ENCODE measurements around the gene GPRIN3. TPM values are rescaled to one million over a fixed set of nuclear protein-coding genes. Genes with fewer than 3 reads are reported as not detected.

The GPRIN3 gene
- total and polyA plus RNA-seq, 10 of the 15 experiments (the other 5 are each of a cell fraction or from before 2014, with no cell fraction given): under 0.01 to 0.05 (median 0.01) TPM; not detected in 6

DNA sequence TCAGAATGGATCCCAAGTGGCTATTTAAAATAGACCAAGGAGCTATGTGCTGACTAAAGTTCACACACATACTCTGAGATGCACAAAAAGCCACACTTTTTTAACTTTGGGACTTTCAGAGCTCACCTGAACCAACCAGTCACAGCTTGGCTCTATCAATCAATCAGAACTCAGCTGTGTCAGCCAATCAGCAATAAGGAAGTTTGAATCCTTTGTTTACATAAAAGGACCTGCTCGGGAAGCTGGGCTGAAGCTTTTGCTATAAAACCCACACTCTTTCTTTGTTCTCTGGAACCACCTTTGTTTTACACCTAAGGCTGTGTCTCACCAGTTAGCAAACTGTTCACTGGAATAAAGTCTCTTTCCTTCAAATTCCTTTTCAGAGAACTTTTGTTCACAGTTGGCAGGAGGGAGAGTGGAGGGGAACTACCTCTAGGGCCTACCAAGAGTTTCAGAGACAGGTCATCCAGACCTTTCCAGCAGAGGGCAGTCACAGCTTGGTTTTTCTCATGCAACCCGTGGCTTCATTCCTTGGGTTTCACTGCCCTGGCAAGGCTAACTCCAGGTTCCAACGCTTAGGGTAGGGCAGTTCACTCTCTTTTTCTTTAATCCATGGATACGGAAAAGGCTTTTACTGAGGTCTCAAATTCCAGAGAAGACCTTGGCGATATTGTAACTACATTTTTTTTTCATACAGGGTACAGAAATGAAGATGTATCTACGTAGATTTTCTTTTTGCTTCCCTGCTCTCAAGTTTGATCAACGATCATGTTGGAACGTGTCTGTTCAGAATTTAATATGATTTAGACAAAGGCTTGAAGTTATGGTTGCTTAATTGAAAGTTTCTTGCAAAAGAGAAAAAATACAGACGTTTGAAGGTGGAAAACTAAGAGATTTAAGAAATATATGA is 80.7 kb downstream of the GPRIN3 start:
- DNase-seq (ENCODE audit: low read depth, low spot score): peak; percentile 4
- TF ChIP-seq RAD21 (IDR thresholded peaks at IDR 0.05; ENCODE audit: insufficient read depth, low read depth, low read length) (peak; percentile 68), ZNF217 (IDR thresholded peaks at IDR 0.05) (no peak), YY1 (IDR thresholded peaks at IDR 0.05; ENCODE audit: low read depth, low read length) (peak; percentile 28; the same call in 1 of the 2 replicates), NR2C1 (IDR thresholded peaks at IDR 0.05) (no peak), MTA3 (IDR thresholded peaks at IDR 0.05; ENCODE audit: borderline replicate concordance, low read length) (no peak), MEF2A (IDR thresholded peaks at IDR 0.05; ENCODE audit: insufficient read depth, low read depth, low read length) (no peak), RB1 (IDR thresholded peaks at IDR 0.05; ENCODE audit: borderline replicate concordance) (no peak), SMC3 (IDR thresholded peaks at IDR 0.05; ENCODE audit: borderline replicate concordance, low read length) (peak; percentile 58; the same call in 1 of the 2 replicates), CREB1 (IDR thresholded peaks at IDR 0.05; ENCODE audit: low read depth) (no peak), SIN3A (IDR thresholded peaks at IDR 0.05; ENCODE audit: low read depth, low read length) (no peak)
- TF ChIP-seq, protein P1, sequence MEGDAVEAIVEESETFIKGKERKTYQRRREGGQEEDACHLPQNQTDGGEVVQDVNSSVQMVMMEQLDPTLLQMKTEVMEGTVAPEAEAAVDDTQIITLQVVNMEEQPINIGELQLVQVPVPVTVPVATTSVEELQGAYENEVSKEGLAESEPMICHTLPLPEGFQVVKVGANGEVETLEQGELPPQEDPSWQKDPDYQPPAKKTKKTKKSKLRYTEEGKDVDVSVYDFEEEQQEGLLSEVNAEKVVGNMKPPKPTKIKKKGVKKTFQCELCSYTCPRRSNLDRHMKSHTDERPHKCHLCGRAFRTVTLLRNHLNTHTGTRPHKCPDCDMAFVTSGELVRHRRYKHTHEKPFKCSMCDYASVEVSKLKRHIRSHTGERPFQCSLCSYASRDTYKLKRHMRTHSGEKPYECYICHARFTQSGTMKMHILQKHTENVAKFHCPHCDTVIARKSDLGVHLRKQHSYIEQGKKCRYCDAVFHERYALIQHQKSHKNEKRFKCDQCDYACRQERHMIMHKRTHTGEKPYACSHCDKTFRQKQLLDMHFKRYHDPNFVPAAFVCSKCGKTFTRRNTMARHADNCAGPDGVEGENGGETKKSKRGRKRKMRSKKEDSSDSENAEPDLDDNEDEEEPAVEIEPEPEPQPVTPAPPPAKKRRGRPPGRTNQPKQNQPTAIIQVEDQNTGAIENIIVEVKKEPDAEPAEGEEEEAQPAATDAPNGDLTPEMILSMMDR (IDR thresholded peaks at IDR 0.05 in 2 of 3, conservative IDR thresholded peaks at IDR 0.05 in 1 of 3; ENCODE audit: control insufficient read depth in 2 of 3, extremely low read depth in 1 of 3, insufficient read depth in 1 of 3, low read depth in 3 of 3, low read length in 3 of 3): peak; percentile 69 to 77 (median 71)
- ATAC-seq: peak; percentile 92
- Histone ChIP-seq H3K27ac (ENCODE audit: control insufficient read depth, insufficient read depth) (no peak overlapping the region), H3K36me3 (ENCODE audit: control insufficient read depth in 2 of 2, insufficient read depth in 2 of 2, low read length in 1 of 2) (no peaks in the 10 kb centered on the region), H3K4me3 (no peak overlapping the region), H2AFZ (ENCODE audit: control insufficient read depth, low read depth, low read length) (no peak overlapping the region), H3K9me3 (replicated peaks; ENCODE audit: control insufficient read depth, insufficient read depth, low read length) (no peaks in the 10 kb centered on the region), H3K4me2 (ENCODE audit: control insufficient read depth, insufficient read depth) (no peak overlapping the region), H3K79me2 (ENCODE audit: control insufficient read depth, insufficient read depth, low read length) (no peaks in the 10 kb centered on the region), H3K27me3 (replicated peaks in 1 of 2; ENCODE audit: control insufficient read depth in 2 of 2, insufficient read depth in 2 of 2, low read length in 1 of 2) (no peaks in the 10 kb centered on the region; a peak in 1 of 4 replicates), H3K4me1 (ENCODE audit: control insufficient read depth, insufficient read depth, low read length) (no peaks in the 10 kb centered on the region), H3K9ac (ENCODE audit: control insufficient read depth, insufficient read depth, low read length) (no peak overlapping the region), H4K20me1 (ENCODE audit: control insufficient read depth, insufficient read depth) (no peaks in the 10 kb centered on the region)
- SMC1A ChIA-PET (ENCODE audit: uncharacterized antibody, unreplicated experiment): interaction anchor here (0.5 to 4.4 kb wide), 16 partner anchors 9 to 414 kb away, joined by 3 to 33 read pairs (median 4); no protein-coding TSS in a partner anchor
- intact Hi-C loops (cut with micrococcal nuclease; ENCODE audit: unreplicated experiment): loop anchor here (1.0 kb wide), 1 partner anchor 207 kb away; no protein-coding TSS in a partner anchor
- no TSS peak for BruUV-seq (replicated peaks)
- CTCF ChIA-PET: interaction anchor here (0.6 to 5.1 kb wide), 38 partner anchors 9 to 1671 kb away, joined by 3 to 35 read pairs (median 4); partner anchors contain the start of gene MMRN1
- in situ Hi-C loops (cut with MboI): no loop called here
- peak; percentile 61 for FAIRE-seq
- 28% methylated on average over 9 of the region's 9 CpGs for WGBS (ENCODE audit: insufficient coverage, insufficient replicate concordance, low lambda C conversion rate, missing lambda C conversion rate)
- RAD21 ChIA-PET (ENCODE audit: unreplicated experiment): interaction anchor here (0.9 to 3.0 kb wide), 18 partner anchors 9 to 1073 kb away, joined by 3 to 17 read pairs (median 4); no protein-coding TSS in a partner anchor
- POLR2A ChIA-PET: no interaction called here
